HG02623 (cell line): ENCODE results near the gene TCEA3.

Source experiments
- ATAC-seq: cut with Tn5 transposase; IDR thresholded peaks from one replicate; pipeline ENCODE4 v1.9.1; 2021; ENCODE audit warnings: moderate library complexity; ENCODE audit not compliant: unreplicated experiment

The TCEA3 gene

GRCh38 chr1:23341931-23342692, 82.4 kb downstream of the TCEA3 start:
- ATAC-seq = no peak

- no peak for ATAC-seq
These were observed 84.9 kb downstream of the TCEA3 start for GRCh38 chr1:23339632-23340031.

GRCh38 chr1:23337869-23338268, 86.7 kb downstream of the TCEA3 start:
- ATAC-seq = no peak

GRCh38 chr1:23331713-23332112, 92.8 kb downstream of the TCEA3 start:
- no peak for ATAC-seq
